Gastroesophageal sphincter (tissue), 3 donors: Measurements from ENCODE around the gene ZMPSTE24.

Source experiments
- CTCF ChIP-seq, 4 experiments: fragments of 200-600 bp in 2 of 4; fragments of 450-650 bp in 2 of 4; sonication (generic) in 1 of 4; IDR thresholded peaks; one replicate each; pipeline ENCODE4 v1.5.1; 2017 to 2019; ENCODE audit warnings: antibody characterized with exemption in 4 of 4, mild to moderate bottlenecking in 2 of 4, moderate library complexity in 2 of 4
- POLR2A ChIP-seq, 2 donors: fragments of 450-650 bp; IDR thresholded peaks; one replicate each; pipeline ENCODE4 v1.6.1; 2017; ENCODE audit warnings: antibody characterized with exemption in 2 of 2, mild to moderate bottlenecking in 2 of 2, moderate library complexity in 1 of 2

- TF ChIP-seq POLR2A (IDR thresholded peaks at IDR 0.05): no peak
- no peak for TF ChIP-seq CTCF (IDR thresholded peaks at IDR 0.05)
These were observed 15.6 kb downstream of the ZMPSTE24 start for GRCh38 chr1:40273547-40274166.
